ENCODE data around the gene HOXC5.

- TF ChIP-seq CTCF (IDR thresholded peaks at IDR 0.05) (no peak), SIN3A (IDR thresholded peaks at IDR 0.05; ENCODE audit: borderline replicate concordance, insufficient read depth, low read depth, low read length) (no peak), REST (IDR thresholded peaks at IDR 0.05; ENCODE audit: insufficient read depth in 1 of 2, low read depth in 2 of 2, low read length in 1 of 2) (no peak), POLR2AphosphoS5 (IDR thresholded peaks at IDR 0.05; ENCODE audit: low read depth, low read length) (no peak; the same call in 1 of the 2 replicates)
Observed at GRCh38 chr12:54016051-54016450, 16.8 kb upstream of the HOXC5 start.

Measured in Panc1 (cell line).